GM21737 (cell line): Measurements from ENCODE around the gene CTAGE9.

Experiments used
- ATAC-seq: cut with Tn5 transposase; IDR thresholded peaks from one replicate; pipeline ENCODE4 v1.9.1; 2021; ENCODE audit warnings: mild to moderate bottlenecking, moderate library complexity; ENCODE audit not compliant: unreplicated experiment

CTAGE9 gene

GRCh38 chr6:131680868-131681267 lies 29.9 kb downstream of the CTAGE9 start:
- ATAC-seq = no peak

- no peak for ATAC-seq
Measured at GRCh38 chr6:131678442-131678841, 32.4 kb downstream of the CTAGE9 start.

DNA sequence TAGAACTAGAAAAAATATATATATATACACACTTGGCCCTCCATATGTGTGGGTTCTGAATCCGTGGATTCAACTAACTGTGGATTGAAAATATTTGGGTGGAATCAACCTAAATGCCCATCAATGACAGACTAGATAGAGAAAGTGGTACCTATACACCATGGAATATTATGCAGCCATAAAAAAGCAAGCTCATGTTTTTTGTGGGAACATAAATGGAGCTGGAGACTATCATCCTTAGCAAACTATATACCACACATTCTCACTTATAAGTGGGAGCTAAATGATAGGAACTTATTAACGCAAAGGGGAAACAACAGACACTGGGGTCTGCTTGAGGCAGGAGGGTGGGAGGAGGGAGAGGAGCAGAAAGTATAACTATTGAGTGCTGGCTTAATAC lies 37.6 kb downstream of the CTAGE9 start:
- ATAC-seq = no peak

- ATAC-seq = no peak
Measured at GRCh38 chr6:131669891-131670290, 40.9 kb downstream of the CTAGE9 start.

DNA sequence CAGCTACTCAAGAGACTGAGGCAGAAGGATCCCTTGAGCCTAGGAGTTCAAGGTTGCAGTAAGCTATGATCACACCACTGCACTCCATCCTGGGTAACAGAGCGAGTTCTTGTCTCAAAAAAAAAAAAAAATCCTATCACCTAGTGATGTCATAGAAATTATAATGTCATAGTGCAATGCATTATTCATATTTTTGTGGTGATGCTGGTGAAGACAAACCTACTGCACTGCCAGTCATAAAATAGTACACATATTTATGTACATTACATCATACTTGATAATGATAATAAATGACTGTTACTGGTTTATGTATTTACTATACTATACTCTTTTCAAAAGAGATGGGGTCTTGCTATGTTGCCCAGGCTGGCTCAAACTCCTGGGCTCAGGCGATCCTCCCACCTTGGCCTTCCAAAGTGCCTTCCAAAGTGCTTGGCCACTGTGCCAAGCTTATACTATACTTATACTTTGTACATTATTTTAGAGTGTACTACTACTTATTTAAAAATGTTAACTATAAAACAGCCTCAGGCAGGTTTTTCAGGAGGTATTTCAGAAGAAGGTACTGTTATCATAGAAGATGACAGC lies 47.1 kb downstream of the CTAGE9 start:
- no peak for ATAC-seq

DNA sequence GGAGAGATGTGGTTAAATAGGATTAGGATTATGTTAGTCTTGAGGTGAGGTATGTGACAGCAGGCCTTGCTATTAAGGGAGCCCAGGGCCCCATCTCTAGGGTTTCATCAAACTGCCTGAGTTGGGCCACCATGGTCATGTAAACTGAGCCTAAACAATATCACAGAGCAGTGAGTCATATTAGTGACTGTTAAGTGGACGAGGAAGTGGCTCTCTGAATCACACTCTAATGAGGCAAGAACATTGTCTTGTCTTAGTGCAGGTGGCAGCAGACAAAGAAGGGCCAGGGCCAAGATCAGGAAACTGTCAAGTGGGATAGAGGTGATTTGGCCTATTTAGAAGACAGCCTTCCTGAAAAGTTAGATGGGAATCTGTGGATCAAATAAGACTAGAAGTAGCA lies 50.6 kb downstream of the CTAGE9 start:
- no peak for ATAC-seq
